ENCODE results near the gene CTAGE9.
"Not testable (repeated sequence)": the region's sequence is repeated elsewhere in the genome, so short reads cannot be mapped to it uniquely, and the experiment has no call there.

CTAGE9 gene, protein sequence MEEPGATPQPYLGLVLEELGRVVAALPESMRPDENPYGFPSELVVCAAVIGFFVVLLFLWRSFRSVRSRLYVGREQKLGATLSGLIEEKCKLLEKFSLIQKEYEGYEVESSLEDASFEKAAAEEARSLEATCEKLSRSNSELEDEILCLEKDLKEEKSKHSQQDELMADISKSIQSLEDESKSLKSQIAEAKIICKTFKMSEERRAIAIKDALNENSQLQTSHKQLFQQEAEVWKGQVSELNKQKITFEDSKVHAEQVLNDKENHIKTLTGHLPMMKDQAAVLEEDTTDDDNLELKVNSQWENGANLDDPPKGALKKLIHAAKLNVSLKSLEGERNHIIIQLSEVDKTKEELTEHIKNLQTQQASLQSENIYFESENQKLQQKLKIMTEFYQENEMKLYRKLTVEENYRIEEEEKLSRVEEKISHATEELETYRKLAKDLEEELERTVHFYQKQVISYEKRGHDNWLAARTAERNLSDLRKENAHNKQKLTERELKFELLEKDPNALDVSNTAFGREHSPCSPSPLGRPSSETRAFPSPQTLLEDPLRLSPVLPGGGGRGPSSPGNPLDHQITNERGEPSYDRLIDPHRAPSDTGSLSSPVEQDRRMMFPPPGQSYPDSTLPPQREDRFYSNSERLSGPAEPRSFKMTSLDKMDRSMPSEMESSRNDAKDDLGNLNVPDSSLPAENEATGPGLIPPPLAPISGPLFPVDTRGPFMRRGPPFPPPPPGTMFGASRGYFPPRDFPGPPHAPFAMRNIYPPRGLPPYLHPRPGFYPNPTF

DNA sequence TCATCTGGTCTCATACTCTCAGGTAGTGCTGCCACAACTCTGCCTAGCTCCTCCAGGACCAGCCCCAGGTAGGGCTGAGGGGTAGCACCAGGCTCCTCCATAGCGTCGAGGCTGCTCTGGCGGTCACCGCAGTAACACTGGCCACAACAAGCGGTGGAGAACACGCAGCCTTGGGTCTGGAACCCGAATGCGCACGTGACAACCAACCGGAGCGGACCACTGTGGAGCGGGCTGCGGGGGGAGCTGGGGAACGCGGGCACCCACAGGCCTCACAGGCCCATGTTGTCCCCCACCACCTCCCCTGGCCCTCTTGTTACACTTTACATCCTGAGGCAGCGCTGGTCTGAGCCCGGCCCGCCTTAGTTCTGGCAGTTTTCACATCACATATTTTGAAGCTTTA lies at the start of gene CTAGE9:
Gene CTAGE9 (minus strand): TSS at position 101 of the 400 bp plus-strand sequence. CDS start 0 bp downstream, at position 101.
- not testable (repeated sequence) for DNase-seq (ENCODE audit: low read depth); H3K4me3 ChIP-seq (ENCODE audit: low read depth, low read length)

DNA sequence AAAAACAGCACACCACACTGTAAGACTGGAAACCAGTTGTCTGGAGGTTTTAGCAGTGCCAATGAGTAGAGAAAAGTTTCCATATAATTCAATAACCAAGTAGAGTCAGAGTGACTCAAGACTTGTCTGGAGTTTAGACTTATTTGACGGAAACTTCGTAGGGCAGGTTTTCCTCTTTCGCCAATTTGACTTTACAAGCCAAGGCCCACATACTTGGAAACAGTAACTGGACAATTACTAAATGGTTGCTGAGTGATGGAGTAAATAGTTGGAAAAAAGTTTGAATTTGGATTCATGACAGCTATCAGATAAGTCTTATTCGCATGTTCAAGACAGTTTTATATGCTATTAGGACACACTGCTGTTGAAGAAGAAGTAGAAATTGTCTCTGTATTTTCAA lies 48.1 kb upstream of the CTAGE9 start:
- H3K4me3 ChIP-seq (ENCODE audit: low read depth, low read length): no peak overlapping the region
- DNase-seq (ENCODE audit: low read depth): no peak
- TF ChIP-seq, protein P1, sequence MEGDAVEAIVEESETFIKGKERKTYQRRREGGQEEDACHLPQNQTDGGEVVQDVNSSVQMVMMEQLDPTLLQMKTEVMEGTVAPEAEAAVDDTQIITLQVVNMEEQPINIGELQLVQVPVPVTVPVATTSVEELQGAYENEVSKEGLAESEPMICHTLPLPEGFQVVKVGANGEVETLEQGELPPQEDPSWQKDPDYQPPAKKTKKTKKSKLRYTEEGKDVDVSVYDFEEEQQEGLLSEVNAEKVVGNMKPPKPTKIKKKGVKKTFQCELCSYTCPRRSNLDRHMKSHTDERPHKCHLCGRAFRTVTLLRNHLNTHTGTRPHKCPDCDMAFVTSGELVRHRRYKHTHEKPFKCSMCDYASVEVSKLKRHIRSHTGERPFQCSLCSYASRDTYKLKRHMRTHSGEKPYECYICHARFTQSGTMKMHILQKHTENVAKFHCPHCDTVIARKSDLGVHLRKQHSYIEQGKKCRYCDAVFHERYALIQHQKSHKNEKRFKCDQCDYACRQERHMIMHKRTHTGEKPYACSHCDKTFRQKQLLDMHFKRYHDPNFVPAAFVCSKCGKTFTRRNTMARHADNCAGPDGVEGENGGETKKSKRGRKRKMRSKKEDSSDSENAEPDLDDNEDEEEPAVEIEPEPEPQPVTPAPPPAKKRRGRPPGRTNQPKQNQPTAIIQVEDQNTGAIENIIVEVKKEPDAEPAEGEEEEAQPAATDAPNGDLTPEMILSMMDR (IDR thresholded peaks at IDR 0.05; ENCODE audit: control insufficient read depth, extremely low read depth, insufficient read depth): no peak

DNA sequence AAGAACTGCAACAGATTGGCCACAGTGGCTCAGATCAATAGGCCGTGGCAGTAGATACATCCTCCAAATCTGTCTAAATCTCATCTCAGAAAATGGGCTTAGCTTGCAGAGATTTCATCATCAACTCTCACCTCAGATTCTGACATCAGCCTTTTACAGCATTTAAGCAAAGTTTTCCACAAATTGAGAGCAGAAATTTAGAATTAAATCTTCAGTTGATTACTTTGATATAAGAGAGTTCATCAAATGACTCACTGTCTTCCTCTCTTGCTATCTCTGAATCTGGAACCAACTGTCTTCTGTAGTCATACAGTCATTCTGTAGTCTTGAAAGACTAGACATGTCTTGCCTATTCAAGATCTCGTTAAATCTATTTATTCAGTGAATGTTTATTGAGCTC lies 45.2 kb upstream of the CTAGE9 start:
- TF ChIP-seq, protein P1 (IDR thresholded peaks at IDR 0.05; ENCODE audit: control insufficient read depth, extremely low read depth, insufficient read depth): no peak
- H3K4me3 ChIP-seq (ENCODE audit: low read depth, low read length): no peak overlapping the region
- DNase-seq (ENCODE audit: low read depth): no peak

DNA sequence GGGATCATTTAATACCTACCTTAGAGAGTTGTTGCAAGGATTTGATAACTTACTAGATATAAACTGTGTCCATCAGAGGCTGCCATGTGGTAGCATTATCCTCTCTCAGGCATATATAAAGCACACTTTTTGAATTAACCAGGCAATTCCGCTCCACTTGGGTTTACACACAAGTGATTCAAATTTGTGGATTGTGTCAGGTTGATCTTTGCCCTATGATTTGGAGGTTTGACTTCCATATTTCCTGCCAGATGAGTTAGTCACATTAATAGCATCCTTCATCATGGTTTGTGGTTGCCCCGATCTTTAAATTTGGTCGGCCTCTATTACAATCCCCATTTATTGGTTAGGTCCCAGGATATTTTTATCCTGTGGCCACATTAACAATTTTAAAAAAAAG lies 44.8 kb upstream of the CTAGE9 start:
- H3K4me3 ChIP-seq (ENCODE audit: low read depth, low read length): no peak overlapping the region
- DNase-seq (ENCODE audit: low read depth): no peak
- TF ChIP-seq, protein P1 (IDR thresholded peaks at IDR 0.05; ENCODE audit: control insufficient read depth, extremely low read depth, insufficient read depth): no peak

DNA sequence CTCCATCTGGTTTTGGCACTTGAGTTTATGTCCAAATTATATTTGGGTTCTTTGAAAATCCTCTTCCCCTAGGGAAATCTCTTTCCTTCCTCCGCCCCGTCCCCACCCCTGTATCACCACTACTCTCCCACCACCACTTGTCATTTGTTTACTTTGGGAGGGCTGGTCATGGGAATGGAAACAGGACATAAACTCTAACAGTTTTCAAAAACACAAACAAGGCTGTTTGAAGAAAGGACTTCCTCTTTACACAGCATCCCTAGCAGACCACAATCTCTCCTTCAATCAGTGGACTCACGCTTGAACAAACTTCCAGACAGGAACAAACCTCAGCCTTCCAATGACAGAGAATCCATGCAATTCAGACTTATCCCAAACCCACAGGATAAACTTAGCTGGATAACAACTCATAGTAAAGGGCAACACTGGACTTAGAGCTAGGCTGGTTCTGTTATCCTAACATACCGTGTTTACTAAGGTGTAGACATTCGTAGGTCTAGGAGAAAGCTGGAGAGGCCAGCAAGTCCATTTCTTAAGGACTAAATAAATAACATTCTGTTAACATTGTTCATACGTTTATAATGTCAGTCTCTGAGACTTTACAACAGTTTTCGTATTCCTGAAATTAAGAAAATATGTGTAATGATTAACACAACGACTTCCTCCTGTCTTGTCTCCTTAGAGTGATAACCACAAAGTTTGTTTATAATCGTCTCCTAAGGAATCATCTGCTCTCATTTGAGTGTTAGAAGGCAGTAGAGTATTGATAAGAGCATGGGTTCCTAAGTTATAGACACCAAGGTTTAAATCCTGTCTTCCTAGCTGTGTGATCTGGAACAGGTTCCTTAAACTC lies 44.1 kb upstream of the CTAGE9 start:
- DNase-seq (ENCODE audit: low read depth): no peak
- no peak overlapping the region for H3K4me3 ChIP-seq (ENCODE audit: low read depth, low read length)
- TF ChIP-seq, protein P1 (IDR thresholded peaks at IDR 0.05; ENCODE audit: control insufficient read depth, extremely low read depth, insufficient read depth): no peak

DNA sequence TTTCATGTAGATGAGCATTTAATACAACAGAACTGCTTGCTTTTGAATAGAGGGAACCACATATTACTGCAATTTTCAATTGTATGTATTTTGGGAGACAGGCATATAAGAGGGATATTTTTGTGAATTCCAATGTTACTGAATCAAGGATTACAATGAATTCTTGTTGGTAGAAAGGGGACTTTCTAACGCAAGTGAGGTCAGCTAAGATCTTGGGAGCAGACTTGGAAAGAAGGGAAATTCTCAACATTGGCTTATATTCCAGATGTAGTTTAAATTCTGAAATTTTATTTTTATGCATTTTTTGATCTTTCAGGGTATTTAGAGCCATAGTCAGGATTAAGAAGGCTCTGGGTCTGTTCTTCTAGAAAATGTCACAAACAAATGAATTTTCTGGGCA lies 43.3 kb upstream of the CTAGE9 start:
- no peak for DNase-seq (ENCODE audit: low read depth)
- H3K4me3 ChIP-seq (ENCODE audit: low read depth, low read length): no peak overlapping the region
- TF ChIP-seq, protein P1 (IDR thresholded peaks at IDR 0.05; ENCODE audit: control insufficient read depth, extremely low read depth, insufficient read depth): no peak

DNA sequence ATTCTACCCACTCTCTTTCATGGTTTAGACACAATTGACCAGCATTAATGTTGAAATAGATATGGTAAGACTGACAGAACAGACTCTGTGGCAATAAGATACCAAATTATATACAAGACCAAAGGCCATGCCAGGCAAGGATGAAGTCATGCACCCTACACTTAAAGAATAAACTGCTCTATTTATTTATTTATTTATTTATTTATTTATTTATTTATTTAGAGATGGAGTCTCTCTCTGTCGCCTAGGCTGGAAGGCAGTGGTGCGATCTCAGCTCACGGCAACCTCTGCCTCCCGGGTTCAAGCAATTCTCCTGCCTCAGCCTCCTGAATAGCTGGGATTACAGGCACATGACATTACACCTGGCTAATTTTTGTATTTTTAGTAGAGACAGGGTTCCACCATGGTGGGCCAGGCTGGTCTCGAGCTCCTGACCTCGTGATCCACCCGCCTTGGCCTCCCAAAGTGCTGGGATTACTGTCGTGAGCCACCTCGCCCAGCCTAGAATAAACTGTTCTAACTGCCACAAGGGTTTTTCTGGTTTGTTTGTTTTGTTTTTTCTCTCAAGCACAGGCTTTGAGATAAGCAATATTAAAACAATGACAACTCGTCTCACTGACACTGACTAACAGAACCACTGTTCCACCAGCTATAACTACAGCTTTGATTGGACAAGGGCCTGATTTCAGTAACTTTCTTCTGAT lies 40.3 kb upstream of the CTAGE9 start:
- not testable (repeated sequence) for H3K4me3 ChIP-seq (ENCODE audit: low read depth, low read length); DNase-seq (ENCODE audit: low read depth)
